GM12873 (cell line): ENCODE measurements around the gene TNNT1.

Source experiments
- TF ChIP-seq, protein P1 (sequence below): IDR thresholded peaks from 2 replicates; pipeline ENCODE4 v1.5.1; 2012; ENCODE audit warnings: low read depth, mild to moderate bottlenecking, moderate library complexity, low read length, control low read depth; ENCODE audit not compliant: insufficient read depth; ENCODE audit errors: missing control alignments

TNNT1 gene

DNA sequence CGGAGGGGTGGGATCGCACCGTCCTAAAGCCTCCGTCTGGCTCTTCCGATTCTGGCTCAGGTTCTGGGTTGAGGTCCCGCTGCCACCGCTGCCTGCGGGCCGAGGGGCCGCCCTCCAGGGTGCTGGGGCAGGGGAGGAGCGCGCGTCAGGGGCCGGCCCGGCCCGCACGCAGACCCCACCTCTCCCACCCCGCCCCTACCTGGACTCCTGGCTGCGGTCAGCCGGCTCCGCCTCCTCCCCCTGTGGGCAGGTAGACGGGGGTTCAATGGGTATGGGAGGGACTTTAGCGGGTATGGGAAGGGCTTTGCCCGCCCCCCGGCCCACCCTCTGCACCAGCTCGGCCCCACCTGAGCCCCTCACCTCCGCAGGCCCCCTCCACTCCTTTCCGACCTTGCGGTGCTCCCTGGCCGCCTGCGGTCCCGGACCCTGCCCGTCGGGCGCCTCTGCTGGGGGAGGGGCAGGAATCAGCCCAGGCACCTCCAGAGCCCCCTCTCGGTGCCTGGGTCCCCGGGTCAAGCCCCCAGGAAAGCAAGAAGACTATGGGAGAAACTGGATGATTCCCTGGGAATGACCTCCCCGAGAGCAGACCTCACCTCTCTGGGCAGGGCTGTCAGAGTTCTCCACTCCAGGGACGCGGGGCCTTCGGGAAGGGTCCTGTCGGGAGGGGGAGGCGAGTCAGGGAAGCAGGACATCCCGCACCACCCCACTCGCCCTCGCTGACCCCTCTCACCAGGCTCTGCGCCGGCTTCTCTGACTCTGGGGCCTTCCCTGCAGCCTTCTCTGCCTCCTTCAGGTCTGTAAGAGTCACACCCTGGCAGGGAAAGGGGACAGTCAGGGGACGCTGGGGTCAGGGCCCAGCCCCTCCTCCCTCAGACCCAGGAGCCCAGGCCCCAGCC lies 56.3 kb downstream of the TNNT1 start:
- TF ChIP-seq, protein P1, sequence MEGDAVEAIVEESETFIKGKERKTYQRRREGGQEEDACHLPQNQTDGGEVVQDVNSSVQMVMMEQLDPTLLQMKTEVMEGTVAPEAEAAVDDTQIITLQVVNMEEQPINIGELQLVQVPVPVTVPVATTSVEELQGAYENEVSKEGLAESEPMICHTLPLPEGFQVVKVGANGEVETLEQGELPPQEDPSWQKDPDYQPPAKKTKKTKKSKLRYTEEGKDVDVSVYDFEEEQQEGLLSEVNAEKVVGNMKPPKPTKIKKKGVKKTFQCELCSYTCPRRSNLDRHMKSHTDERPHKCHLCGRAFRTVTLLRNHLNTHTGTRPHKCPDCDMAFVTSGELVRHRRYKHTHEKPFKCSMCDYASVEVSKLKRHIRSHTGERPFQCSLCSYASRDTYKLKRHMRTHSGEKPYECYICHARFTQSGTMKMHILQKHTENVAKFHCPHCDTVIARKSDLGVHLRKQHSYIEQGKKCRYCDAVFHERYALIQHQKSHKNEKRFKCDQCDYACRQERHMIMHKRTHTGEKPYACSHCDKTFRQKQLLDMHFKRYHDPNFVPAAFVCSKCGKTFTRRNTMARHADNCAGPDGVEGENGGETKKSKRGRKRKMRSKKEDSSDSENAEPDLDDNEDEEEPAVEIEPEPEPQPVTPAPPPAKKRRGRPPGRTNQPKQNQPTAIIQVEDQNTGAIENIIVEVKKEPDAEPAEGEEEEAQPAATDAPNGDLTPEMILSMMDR = no peak

DNA sequence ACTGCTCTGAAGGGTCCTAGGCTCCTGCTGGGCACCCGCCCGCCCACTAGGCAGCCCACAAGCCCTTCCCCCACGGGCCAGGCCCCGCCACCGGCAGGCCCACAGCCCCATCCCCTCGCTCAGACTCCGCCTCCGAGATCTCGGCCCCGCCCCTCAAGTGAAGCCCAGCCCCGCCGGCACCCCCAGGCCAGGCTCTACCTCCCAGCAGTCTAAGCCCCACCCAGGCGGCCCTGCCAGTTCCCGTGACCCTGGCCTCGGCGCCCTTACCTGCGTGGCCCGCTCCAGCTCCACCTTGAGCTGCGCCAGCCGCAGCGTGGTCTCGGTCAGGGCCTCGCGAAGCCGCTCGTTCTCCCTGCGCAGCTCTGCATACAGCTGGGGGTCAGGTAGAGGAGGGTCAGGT lies 57.1 kb downstream of the TNNT1 start:
- TF ChIP-seq, protein P1 = no peak

DNA sequence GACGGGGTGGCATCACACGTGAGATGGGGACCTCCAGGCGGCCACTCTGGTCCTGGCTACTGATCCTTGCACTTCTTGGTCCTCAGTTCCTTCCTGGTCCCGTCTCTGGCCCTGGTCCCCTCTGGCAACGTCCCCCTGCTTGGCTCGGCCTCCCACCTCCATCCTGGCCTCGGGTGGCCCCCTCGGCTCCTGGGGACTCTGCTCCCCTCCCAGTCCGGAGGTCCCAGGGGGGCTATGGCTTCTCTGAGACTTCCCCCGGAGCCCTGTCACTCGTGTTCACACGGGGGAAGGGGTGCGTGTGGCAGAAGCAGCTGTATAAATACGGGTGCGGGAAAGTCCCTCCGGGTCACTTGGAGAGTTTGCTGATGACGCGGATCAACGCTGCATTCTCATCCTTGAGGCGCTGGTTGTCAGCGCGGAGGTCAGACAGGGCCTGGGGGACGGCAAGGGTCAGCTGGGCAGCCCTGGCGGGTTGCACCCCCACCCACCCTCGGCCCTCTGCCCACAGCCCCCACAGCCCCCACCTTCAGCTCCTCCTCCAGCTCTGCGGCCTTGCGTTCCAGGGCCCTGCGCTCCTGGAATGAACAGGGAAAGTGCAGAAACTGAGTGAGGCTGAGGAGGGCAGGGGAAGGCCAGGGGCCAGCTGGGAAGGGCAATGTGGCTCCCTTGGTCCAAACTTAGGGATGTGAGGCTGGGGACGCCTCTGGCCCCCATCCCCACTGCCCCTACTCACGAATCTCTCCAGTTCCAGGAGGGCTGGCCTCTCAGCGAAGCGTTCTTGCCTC lies 57.7 kb downstream of the TNNT1 start:
- TF ChIP-seq, protein P1 = no peak

DNA sequence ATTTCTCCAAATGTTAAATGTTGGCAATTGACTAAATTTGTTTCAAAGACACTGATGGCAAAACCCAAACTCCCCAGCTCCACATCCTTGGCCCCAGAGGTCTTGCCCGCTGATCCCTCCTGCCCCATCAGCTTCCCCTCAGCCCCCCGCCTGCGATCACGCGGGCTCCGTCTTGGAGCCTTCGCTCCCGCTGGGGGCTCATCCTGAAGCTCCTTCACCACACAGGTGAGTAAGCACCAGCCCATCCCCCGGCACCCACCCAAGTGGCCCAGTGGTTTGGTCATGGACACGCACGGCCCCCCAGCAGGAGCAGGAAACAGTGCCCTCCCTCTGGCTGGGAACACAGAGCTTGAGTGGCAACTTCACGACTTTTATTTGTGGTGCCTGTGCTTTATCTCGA lies 58.4 kb downstream of the TNNT1 start:
- TF ChIP-seq, protein P1 = no peak

DNA sequence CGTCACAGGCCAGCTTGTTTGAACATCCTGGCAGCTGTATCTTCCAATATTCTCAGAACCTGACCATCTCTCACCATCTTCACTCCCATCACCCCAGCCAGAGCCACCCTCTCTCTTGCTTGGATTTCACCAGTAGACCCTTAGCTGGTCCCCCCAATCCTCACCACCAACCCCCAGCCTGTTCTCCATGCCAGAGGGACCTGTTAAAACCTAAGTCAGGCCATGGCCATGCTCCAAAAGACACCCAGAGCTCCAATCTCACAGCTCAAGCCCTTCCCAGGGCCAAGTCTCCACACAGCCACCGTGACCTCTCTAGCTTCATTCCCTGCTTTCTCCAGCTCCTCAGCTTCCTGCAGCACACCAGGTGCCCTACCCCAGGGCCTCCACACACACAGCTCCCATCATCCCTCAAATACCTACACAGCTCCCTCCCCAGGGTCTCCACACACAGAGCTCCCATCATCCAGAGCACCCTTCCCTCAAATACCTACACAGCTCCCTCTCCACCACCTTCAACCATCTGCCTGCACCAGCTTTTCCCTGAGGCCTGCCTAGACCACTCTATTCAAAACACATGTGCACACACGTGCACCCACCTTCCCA lies 59.6 kb downstream of the TNNT1 start:
- TF ChIP-seq, protein P1 = no peak

DNA sequence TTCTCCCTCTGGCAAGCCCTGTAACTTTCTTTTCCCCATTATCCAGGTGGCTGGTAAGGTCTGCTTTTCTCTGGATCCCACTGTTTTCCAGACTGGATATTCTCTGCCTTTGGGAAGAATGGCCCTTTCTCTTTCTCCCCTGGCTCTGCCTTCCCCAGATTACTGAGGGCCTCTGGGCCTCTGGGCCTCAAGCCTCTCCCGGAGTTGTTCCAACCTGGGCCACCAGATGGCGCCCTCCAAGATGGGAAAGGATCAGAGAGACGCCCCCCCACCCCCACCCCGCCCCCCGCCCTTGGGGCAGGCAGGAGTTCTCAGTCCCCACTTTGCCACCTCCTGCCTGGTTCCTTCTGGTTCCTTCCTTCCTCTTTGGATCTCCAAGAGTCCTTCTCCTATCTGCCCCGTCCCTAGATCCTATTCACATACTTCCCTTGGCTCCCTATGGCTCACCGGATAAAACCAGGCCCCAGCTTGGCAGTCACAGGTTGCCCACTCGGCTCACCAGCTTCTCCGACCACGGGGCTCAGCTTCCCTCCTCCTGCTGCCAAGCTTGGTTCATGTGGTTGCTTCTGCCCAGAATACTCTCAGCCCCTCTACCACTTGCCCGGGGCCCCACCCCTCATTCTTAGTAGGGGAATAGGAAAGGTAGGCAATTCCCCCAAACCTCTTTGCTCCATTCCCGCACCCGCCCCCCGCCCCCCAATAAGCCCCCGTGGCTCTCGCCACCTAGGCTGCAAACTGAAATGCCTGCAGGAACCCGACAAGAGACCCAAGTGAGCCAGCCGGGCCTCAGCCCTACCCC lies 60.3 kb downstream of the TNNT1 start:
- TF ChIP-seq, protein P1 = peak; percentile 71

DNA sequence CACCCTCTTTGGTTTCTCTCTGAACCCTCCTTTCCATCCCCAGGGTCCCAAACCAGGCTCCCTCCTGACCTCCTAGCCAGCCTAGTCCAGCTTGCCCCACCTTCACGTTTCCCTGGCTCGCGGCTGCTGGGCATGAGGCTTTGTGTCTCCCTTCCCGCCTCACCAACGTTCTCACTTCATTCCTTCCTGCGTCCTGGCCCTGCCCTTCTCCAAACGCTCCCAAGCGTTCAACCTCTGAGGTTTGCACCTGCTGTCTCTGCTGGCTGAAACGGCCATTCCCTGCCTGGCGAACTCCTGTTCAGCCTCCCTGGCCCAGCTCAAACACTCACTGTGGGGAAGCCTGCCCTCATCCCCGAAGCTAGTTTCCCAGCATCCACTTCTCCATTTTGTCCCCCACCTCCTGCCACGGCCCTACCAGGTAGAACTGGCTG lies 61.0 kb downstream of the TNNT1 start:
- TF ChIP-seq, protein P1 = no peak
